Stimulated activated CD8-positive, alpha-beta memory T cell treated with anti-CD3 and anti-CD28 coated beads, Interleukin-12 subunit alpha, Interleukin-12 subunit beta, amount 100 ng/mL, for 24 hours (primary cell): ENCODE measurements around the gene MCHR2.

Experiments used
- DNase-seq: peaks from one replicate; pipeline ENCODE4 v3.0.0-alpha.2; 2020; ENCODE audit errors: extremely low read depth

The MCHR2 gene

DNA sequence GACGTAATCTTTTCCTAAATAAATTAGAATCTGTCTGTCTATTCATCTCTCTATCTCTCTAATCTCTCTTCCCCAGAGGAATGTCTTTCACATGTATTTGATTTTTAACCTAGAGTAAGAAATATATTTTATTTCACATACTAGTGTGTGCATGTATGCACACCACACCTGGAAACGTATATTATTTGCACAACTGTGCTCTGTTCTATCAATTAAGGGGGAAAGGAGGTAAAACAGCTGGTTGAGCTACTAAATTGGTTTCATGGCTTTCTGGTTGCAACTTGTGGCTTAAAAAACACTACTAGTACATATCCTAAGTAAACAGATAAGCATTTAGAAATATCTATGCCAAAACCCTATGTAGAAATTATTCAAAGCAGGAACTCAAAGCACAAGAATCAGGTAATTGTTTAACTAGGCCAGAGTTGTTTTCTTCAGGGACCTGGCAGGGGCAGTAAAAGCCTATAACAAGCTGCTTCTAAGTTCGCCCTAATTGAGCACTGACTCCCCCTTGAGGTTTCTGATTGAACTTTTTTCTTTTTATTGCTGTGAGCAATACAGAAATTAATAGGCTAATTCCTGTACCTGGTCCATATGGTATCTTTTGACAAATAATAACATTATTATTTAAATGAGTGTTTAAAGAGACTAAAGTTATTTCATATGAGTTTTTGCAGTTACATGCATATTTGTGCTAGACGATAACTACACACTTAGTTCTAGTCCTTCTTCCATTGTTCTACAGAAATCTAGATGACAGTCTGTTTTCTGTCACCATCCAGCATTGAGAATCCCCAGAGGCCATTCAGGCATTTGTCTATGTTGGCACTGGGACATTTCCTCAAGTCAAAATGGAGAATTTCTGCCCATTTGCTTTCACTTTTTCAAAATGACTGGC, 88.6 kb downstream of the MCHR2 start:
- no peak for DNase-seq

DNA sequence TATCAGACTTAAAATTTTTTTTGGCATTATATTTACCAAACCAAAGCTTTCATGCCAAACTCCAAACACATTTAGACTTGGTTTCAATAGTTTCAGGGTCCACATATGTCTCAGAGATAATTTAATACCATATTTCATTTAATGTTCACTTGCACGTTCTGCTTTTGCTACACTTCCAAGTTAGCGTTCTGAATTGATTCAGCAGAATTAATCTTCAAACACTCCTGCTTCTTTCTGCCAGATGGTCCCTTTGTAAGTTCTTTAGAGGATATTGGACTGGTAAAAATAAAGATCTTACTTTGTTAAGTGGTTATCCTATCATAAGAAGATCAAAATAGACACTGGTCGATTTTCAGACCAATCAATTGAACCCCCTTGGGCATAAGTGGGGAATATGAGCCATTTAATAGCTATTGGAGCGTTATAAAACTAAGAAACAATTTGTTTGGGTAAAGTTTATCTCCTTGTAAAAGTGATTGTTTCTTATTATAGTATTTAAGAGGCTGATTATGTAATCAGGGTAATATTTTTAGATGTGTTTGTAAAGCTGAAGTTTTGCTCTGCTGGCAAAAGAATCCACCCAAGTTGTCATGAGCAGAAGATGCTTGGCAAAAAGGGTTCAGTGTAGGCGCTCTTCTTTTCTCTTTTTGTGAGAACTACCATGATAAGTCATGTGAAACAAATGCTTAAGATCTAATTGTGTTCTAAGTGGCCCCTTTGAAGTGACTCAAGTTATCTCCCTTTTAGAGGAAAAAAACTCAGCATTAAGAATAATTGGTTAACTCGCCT, 92.2 kb downstream of the MCHR2 start:
- no peak for DNase-seq

DNA sequence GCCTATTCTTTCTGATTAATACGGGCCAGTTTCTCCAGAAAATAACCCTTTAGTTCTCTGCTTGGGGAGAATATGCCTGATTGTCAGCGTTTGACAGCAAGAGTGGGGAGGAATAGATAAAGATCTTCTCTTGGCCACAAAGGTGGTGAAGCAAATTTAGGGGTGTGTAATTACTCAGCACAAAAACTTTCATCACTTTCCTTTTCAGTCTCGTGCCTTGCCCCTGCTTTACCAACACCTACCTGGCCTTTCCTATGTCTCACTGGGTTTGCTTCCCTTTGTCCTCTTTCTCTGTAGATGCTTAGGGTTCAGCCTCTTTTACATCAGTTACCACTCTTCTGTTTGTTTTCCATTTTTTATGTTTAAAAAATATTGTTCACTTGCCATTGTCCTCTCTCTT, 99.2 kb downstream of the MCHR2 start:
- DNase-seq, result no peak

DNA sequence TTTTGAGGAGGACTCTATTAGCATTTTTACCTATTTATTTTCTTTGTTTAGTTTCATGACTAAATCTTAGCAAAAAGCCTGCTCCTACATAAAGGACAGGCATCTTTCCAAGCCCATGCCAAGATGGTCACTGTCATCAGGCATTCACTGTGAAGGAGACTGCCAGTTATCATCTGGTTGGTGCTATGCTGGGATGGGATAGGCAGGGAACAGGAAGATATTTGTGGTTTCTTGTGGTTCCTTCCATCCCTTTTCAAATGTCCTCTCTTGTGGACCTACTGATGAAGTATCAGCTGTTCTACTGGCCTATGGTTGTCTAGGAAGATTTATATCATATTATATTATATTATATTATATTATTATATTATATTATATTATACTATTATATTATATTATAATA, 107.0 kb downstream of the MCHR2 start:
- DNase-seq, result no peak

DNA sequence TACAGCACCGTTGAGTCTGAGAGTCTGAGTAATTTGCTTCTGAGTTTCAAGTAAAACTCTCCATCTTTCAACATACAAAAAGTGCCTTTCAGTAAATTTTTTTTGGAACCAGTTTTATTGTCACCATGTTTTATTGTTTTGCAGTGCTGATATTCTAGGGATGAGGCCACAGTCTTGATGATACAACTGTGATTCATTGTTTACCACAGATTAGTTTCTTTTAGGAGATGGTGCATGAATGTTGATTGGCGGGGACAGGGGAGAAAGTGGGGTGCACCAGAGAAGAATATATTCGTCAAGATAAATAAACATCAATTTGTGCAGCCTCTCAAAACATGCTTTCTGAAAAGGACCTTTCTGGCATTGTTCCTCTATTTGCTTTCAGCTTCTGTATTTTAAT, 109.0 kb downstream of the MCHR2 start:
- no peak for DNase-seq

DNA sequence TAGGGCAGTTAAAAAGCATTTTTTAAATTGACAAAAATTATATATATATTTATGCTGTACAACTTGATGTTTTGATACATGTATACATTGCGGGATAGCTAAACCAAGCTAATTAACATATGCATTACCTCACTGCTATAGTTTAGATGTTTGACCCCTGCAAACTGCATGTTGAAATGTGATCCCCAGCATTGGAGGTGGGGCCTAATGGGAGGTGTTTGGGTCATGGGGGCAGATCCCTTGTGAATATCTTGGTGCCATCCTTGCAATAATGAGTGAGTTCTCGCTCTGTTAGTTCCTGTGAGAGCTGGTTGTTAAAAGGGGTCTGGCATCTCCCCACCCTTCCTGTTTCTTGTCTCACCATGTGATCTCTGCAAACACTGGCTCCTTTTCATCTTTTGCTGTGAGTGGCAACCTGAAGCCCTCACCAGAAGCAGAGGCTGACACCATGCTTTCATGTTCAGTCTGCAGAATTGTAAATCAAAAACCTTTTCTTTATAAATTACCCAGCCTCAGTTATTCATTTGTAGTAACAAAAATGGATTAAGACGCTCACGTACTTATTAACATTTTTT, 111.8 kb downstream of the MCHR2 start:
- no peak for DNase-seq

DNA sequence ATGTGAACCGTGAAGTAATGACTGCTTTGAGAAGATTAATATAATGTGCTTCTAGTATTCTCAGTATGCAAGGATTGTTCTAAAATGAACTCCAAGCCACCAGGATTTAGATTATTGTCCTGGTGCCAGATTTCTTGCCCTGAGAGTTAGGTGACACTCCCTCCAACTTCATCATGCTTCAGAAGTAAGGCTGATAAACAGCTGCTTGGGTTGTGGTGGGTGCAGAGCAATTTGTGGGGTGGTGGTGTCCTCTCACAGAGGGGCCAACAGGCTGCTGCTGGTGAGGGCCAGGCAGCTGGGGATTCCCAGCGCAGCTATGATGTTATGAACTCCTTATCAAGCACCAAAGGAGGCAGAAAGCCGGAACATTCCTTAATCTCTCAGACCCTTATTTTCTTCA, 114.6 kb downstream of the MCHR2 start:
- no peak for DNase-seq

DNA sequence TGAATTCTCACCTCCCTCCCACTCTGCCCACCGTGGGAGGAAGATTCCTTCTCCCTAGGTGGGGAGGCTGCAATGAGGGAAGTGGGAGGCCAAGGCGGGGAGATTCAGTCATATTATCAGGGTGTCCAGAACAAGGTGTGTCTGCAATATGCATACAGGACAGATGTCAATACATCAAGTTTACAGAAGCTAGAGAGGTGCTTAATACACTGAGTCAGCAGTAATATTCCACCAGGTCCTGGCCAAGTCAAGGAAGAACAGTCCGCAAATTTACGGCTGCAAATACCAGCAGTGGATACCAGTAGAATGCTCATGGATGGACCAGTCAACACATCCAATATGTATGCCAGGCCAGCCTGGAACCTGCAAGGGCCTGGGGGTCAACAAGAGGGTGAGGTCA, 119.0 kb downstream of the MCHR2 start:
- no peak for DNase-seq

DNA sequence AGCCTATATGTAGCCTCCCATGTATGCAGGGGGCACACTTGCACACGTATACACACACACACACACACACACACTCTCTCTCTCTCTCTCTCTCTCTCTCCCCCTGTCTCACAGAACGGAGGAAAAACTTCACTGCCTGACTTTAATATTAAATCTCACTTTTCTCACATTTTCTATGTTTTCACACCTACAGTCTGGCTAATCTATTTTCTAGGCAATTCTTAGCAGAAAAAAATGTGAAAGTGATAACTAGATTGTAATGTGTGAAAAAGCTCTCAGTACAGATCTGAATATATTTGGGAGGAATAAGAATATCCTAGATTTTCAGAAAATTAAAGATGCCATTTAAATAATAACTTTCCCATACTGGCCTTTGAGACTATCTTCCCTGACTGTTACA, 120.9 kb downstream of the MCHR2 start:
- DNase-seq, result no peak

DNA sequence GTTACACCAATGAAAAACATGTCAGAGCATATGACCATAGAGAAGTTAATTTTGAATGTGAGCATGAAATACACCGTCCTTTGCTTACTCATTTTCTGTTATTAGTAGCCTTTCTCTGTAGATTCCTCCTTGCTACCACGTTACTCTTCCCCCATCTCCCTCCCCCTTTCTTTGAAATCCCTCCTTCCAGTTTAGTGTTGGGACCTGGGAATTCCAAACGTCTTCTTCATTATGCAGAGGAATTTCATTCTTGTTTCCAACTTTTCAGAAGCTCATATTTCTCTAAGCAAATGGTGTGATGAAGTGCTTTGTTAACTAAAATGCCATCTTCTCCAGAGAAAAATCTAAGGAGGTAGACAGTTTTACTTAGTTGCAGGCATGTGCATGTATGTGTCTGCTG, 122.4 kb downstream of the MCHR2 start:
- no peak for DNase-seq
